GM21825 (cell line): ENCODE results near the gene DLG5.

Experiments
- ATAC-seq: cut with Tn5 transposase; IDR thresholded peaks from one replicate; pipeline ENCODE4 v1.9.1; 2021; ENCODE audit warnings: mild to moderate bottlenecking, moderate library complexity; ENCODE audit not compliant: unreplicated experiment

Gene DLG5

GRCh38 chr10:77892021-77892739, 34.4 kb downstream of the DLG5 start:
- ATAC-seq, result no peak

- ATAC-seq, result no peak
Observed at GRCh38 chr10:77890097-77890496, 36.5 kb downstream of the DLG5 start.

GRCh38 chr10:77889277-77889903, 37.2 kb downstream of the DLG5 start:
- ATAC-seq, result no peak

- no peak for ATAC-seq
Observed at GRCh38 chr10:77888356-77888703, 38.2 kb downstream of the DLG5 start.

- no peak for ATAC-seq
Observed at GRCh38 chr10:77887631-77888355, 38.8 kb downstream of the DLG5 start.

GRCh38 chr10:77886795-77887355, 39.7 kb downstream of the DLG5 start:
- no peak for ATAC-seq

GRCh38 chr10:77884181-77884580, 42.4 kb downstream of the DLG5 start:
- ATAC-seq, result no peak

- ATAC-seq, result no peak
Observed at GRCh38 chr10:77881636-77882035, 44.9 kb downstream of the DLG5 start.

- no peak for ATAC-seq
Observed at GRCh38 chr10:77881222-77881621, 45.3 kb downstream of the DLG5 start.

GRCh38 chr10:77879710-77880109, 46.8 kb downstream of the DLG5 start:
- ATAC-seq, result no peak

GRCh38 chr10:77879065-77879464, 47.5 kb downstream of the DLG5 start:
- no peak for ATAC-seq

- peak; percentile 49 for ATAC-seq
Observed at GRCh38 chr10:77877441-77878344, 48.9 kb downstream of the DLG5 start.

GRCh38 chr10:77875730-77876129, 50.8 kb downstream of the DLG5 start:
- no peak for ATAC-seq

GRCh38 chr10:77874872-77875271, 51.7 kb downstream of the DLG5 start:
- ATAC-seq, result no peak

- peak; percentile 87 for ATAC-seq
Observed at GRCh38 chr10:77873536-77874380, 52.8 kb downstream of the DLG5 start.

GRCh38 chr10:77872947-77873535, 53.5 kb downstream of the DLG5 start:
- ATAC-seq, result no peak

- no peak for ATAC-seq
Observed at GRCh38 chr10:77872151-77872946, 54.2 kb downstream of the DLG5 start.

GRCh38 chr10:77869626-77870420, 56.7 kb downstream of the DLG5 start:
- ATAC-seq, result no peak
